HEK293T (cell line): Measurements from ENCODE around the gene ENPP6.

Experiments
- CTCF ChIA-PET: fragments of 350-600 bp; formaldehyde crosslinking; extraction: SDS; loops from one replicate; lab custom pipeline; 2021; ENCODE audit warnings: antibody characterized with exemption, inconsistent platforms; lab: Yijun Ruan, JAX
- POLR2A ChIA-PET: fragments of 350-600 bp; formaldehyde crosslinking; extraction: SDS; loops from one replicate; lab custom pipeline; 2020; ENCODE audit warnings: antibody characterized with exemption, inconsistent platforms; lab: Yijun Ruan, JAX
- DNase-seq: peaks from one replicate; pipeline ENCODE4 v3.0.0; 2012; ENCODE audit warnings: mixed read lengths; ENCODE audit errors: extremely low spot score
- ARNT ChIP-seq: fragments of 450-650 bp; IDR thresholded peaks from 2 replicates; pipeline ENCODE4 v1.6.1; 2017; ENCODE audit warnings: mild to moderate bottlenecking
- BHLHE40 ChIP-seq: fragments of 450-650 bp; IDR thresholded peaks from 2 replicates; pipeline ENCODE4 v1.6.1; 2016; ENCODE audit warnings: mild to moderate bottlenecking, moderate library complexity, borderline replicate concordance
- CTBP1 ChIP-seq: fragments of 450-650 bp; IDR thresholded peaks from 2 replicates; pipeline ENCODE4 v1.6.1; 2016; ENCODE audit warnings: borderline replicate concordance
- ELF4 ChIP-seq: fragments of 450-650 bp; IDR thresholded peaks from 2 replicates; pipeline ENCODE4 v1.6.1; 2017; ENCODE audit warnings: antibody characterized with exemption
- FOXA1 ChIP-seq: fragments of 450-650 bp; IDR thresholded peaks from 2 replicates; pipeline ENCODE4 v1.6.1; 2016; ENCODE audit warnings: mild to moderate bottlenecking
- FOXK2 ChIP-seq: fragments of 450-650 bp; IDR thresholded peaks from 2 replicates; pipeline ENCODE4 v1.6.1; 2016; ENCODE audit warnings: mild to moderate bottlenecking
- FOXM1 ChIP-seq: fragments of 450-650 bp; IDR thresholded peaks from 2 replicates; pipeline ENCODE4 v1.6.1; 2017; ENCODE audit warnings: mild to moderate bottlenecking, borderline replicate concordance
- HDGF ChIP-seq: fragments of 450-650 bp; IDR thresholded peaks from 2 replicates; pipeline ENCODE4 v1.6.1; 2017; ENCODE audit warnings: antibody characterized with exemption, borderline replicate concordance
- L3MBTL2 ChIP-seq: fragments of 450-650 bp; conservative IDR thresholded peaks from 2 replicates; pipeline ENCODE4 v1.6.1; 2016; ENCODE audit warnings: mild to moderate bottlenecking
- LEF1 ChIP-seq: fragments of 450-650 bp; IDR thresholded peaks from 2 replicates; pipeline ENCODE4 v1.6.1; 2017; ENCODE audit warnings: mild to moderate bottlenecking, borderline replicate concordance
- NFRKB ChIP-seq: fragments of 450-650 bp; IDR thresholded peaks from 2 replicates; pipeline ENCODE4 v1.6.1; 2016; ENCODE audit warnings: mild to moderate bottlenecking, moderate library complexity
- SP1 ChIP-seq: fragments of 450-650 bp; IDR thresholded peaks from 2 replicates; pipeline ENCODE4 v1.6.1; 2017
- SUZ12 ChIP-seq: fragments of 450-650 bp; IDR thresholded peaks from 2 replicates; pipeline ENCODE4 v1.6.1; 2016; ENCODE audit warnings: mild to moderate bottlenecking
- TARDBP ChIP-seq: fragments of 450-650 bp; IDR thresholded peaks from 2 replicates; pipeline ENCODE4 v1.6.1; 2016
- ZNF384 ChIP-seq: fragments of 450-650 bp; IDR thresholded peaks from 2 replicates; pipeline ENCODE4 v1.6.1; 2016
- TF ChIP-seq, protein P1 (sequence below): fragments of 450-650 bp; IDR thresholded peaks from 2 replicates; pipeline ENCODE4 v1.6.1; 2016

Gene ENPP6

DNA sequence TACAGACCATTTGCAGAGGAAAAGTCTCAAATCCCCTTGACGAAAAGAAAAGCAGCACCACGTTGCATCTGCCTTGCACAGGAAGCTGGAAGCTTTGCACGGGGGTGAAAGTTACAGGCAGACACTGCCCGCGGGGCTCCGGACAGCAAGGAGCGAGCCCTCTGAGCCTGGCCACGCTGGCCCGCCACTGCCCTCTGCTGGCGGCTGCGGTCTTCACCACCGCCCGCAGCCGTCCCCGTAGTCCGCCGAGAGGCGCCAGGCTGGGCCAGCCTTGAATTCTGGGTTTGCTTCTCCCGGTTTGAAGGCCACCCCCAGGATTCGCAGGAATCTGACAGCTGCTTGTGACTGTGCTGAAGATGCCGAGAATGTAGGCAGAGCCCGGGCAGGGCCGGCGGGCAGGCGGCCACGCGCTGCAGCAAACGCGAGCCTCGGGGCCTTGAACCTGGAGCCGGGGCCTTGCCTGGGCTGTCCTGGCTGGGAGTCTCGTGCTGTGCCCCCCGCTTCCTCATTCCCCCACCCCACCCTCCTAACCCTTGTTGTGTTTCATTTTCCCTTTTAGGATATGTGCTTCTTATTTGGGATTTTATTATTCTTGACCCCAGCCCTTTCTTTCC lies 49.2 kb downstream of the ENPP6 start:
- POLR2A ChIA-PET, result no interaction called here
- DNase-seq, result peak; percentile 70
- no peak for TF ChIP-seq HDGF
- CTCF ChIA-PET, result interaction anchor here (0.6 to 2.4 kb wide), 13 partner anchors 10 to 671 kb away, joined by 3 to 14 read pairs (median 3); no protein-coding TSS in a partner anchor

DNA sequence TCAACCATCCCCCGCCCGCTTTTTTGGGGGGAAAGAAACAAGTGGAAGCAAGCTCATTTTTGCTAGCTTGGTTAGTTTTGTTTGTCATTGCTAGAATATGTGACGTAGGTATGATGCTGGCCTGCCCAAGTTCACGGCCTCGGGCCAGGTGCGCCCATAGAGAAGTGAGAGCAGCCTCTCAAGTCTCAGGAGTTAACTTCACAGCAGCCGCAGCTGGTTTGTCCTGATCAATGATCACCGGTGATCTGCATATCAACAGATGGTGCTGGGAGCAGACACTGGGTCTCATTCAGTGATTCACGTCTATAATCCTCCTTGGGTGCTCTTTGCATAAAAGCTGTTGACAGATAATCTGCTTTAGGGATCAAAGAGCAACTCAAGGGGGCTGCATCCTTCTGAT lies 50.1 kb downstream of the ENPP6 start:
- TF ChIP-seq SUZ12 (no peak), ELF4 (no peak), L3MBTL2 (no peak), LEF1 (no peak), FOXA1 (no peak), ARNT (no peak), SP1 (no peak)
- CTCF ChIA-PET, result interaction anchor here (0.6 to 2.4 kb wide), 7 partner anchors 12 to 363 kb away, joined by 3 to 14 read pairs (median 4); no protein-coding TSS in a partner anchor
- no peak for DNase-seq
- POLR2A ChIA-PET, result no interaction called here

DNA sequence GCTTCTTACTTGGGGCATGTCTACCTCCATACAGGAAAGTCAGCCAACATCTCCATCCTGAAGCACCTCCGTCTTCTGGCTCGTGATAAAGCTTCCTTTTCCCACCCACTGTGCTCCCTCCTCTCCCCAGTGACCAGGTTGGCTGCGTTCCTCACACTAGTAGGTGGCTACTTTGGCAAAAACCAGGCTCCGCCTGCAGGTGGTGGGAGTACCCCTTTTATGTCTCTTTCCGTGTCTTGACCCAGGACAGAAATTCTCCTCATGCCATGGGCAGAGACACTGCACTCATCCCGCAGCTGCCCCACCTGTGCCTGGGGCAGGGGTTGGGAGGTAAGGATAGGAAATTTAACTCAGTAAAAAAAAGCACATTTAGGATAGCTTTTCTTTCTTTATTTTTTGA lies 50.9 kb downstream of the ENPP6 start:
- DNase-seq, result no peak
- CTCF ChIA-PET, result interaction anchor here (1.0 to 2.4 kb wide), 5 partner anchors 16 to 362 kb away, joined by 3 to 14 read pairs (median 5); no protein-coding TSS in a partner anchor
- POLR2A ChIA-PET, result no interaction called here
- TF ChIP-seq SUZ12 (no peak), CTBP1 (no peak), SP1 (no peak), FOXM1 (no peak), NFRKB (no peak), ELF4 (no peak), FOXA1 (no peak), TARDBP (no peak), ZNF384 (no peak), LEF1 (no peak), BHLHE40 (no peak), ARNT (no peak), FOXK2 (no peak), L3MBTL2 (no peak), HDGF (no peak)
- TF ChIP-seq, protein P1, sequence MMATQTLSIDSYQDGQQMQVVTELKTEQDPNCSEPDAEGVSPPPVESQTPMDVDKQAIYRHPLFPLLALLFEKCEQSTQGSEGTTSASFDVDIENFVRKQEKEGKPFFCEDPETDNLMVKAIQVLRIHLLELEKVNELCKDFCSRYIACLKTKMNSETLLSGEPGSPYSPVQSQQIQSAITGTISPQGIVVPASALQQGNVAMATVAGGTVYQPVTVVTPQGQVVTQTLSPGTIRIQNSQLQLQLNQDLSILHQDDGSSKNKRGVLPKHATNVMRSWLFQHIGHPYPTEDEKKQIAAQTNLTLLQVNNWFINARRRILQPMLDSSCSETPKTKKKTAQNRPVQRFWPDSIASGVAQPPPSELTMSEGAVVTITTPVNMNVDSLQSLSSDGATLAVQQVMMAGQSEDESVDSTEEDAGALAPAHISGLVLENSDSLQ, result no peak

DNA sequence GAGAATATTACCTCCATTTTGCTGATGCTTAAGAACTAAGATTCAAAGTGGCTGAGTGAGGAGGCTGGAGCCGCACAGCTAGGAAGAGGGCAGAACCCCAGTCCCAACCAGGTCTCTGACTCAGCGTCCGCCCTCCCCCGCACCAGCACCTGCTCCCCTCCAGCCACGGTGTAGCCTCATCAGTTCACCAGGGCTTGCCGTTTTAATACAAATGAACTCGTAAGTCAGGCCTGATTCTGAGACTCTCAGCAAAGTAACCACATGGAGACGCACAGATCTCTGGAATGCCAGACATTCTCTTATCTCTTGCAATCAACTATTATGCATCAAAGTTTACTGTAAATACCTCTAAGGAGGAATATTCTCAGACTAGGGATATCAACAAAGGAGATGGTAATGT lies 52.4 kb downstream of the ENPP6 start:
- no peak for TF ChIP-seq SUZ12
- TF ChIP-seq LEF1, result no peak
- no peak for TF ChIP-seq ELF4
- TF ChIP-seq L3MBTL2, result no peak
- TF ChIP-seq NFRKB, result no peak
- no peak for TF ChIP-seq ARNT
- no peak for TF ChIP-seq FOXM1
- TF ChIP-seq TARDBP, result no peak
- TF ChIP-seq SP1, result no peak
- no peak for TF ChIP-seq CTBP1
- CTCF ChIA-PET, result interaction anchor here (0.7 to 2.0 kb wide), 4 partner anchors 14 to 302 kb away, joined by 3 to 11 read pairs (median 3); no protein-coding TSS in a partner anchor
- no peak for DNase-seq
- POLR2A ChIA-PET, result no interaction called here

DNA sequence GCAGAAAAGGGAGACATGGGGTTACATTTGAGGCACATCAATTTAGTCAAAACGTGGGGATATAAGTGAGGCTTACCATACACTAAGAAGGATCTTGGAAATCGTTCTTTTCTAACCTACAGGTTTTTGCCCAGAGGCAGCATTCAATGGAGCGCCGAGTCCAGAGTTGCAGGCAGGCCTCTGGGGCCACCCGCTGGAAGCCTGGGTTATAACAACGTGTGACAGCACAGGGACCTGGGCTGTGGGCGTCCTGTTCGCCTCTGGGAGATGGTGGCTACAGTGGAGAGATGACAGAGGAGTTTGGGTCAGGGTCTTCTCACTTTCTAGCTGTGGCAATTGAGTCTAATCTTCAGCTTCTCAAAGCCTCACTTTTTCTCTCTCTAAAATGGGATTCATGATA lies 53.9 kb downstream of the ENPP6 start:
- DNase-seq, result peak; percentile 66
- ChIA-PET CTCF (interaction anchor here (0.7 to 1.5 kb wide), 5 partner anchors 21 to 323 kb away, joined by 3 to 4 read pairs (median 3); no protein-coding TSS in a partner anchor), POLR2A (no interaction called here)
- TF ChIP-seq FOXK2 (no peak), NFRKB (no peak), SUZ12 (no peak), FOXM1 (no peak), TARDBP (no peak), CTBP1 (no peak)

DNA sequence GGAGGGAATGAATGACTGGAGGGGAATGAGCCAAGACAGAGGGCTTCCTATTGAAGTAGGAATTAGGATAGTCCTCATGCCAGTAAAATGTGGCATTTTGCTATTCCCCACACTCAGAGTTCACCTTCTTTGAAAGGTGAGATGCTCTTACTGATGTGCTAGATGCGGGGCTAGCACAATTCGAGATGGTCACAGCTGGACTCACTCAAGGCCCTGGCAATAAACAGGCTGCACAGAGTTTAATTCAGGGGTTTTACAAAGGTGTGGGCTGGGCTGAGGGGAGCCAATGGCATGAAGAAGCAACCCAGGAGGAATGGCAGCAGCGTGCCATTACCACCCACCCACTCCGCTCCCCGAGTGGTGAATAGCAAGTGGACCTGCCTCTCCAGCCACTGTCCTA lies 55.1 kb downstream of the ENPP6 start:
- TF ChIP-seq HDGF, result no peak
- TF ChIP-seq, protein P1, result no peak
- DNase-seq, result no peak
- POLR2A ChIA-PET, result no interaction called here
- CTCF ChIA-PET, result no interaction called here

DNA sequence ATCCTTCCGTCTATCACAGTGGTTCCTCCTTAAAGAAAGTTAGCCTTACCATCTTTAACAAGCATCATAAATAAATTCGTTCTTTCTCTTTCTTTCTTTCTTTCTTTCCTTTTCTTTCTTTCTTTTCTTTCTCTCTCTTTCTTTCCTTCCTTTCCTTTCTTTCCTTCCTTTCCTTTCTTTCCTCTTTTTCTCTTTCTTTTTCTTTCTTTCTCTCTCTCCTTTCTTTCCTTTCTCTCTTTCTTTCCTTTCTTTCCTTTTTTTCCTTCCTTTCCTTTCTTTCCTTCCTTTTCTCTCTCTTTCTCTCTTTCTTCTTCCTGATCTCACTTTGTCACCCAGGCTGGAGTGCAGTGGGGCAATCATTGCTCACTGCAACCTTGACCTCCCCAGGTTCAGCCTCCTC lies 60.4 kb downstream of the ENPP6 start:
- DNase-seq, result no peak
- POLR2A ChIA-PET, result no interaction called here
- TF ChIP-seq SUZ12 (no peak), NFRKB (no peak), SP1 (no peak), ZNF384 (no peak), CTBP1 (no peak)
- CTCF ChIA-PET, result no interaction called here

DNA sequence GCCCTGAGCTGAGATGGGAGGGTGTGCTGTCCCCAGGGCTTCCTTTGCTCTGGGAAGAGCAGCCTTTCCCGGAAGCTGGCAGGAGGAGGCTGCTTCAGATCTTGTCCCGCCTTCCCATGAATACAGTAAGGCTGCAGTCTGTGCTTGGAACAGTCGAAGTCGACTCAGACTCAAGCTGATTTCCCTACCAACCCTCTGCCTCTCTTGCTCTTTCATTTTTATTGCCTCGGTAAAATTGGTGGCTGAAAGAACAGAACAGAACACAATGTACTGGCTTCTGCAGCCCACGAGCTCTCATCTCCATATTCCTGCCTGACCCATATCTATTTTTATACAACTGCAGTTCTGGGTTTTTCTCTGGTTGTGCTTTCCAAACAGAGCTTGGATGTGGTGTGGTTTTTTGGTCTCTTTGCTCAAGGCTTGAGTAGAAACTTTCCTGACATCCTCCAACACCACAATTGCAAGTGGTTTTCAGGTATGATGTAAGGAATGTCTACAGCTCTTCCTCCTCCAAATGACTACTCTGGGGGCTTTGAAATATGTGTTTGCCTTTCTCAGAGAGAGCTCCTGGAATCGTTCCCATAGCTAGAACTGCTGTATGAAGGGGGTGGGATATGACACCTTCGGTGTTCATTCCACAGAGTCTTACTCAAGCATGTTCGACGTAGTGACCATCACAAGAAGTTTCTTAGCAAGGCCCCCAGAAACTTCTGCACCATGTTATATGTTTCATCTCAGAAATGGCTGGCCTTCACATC lies 61.3 kb downstream of the ENPP6 start:
- ChIA-PET CTCF (interaction anchor here (0.6 to 0.9 kb wide), 2 partner anchors 11 to 454 kb away, joined by 3 read pairs; no protein-coding TSS in a partner anchor), POLR2A (no interaction called here)
- DNase-seq, result no peak
- TF ChIP-seq L3MBTL2 (no peak), FOXM1 (no peak), HDGF (no peak), NFRKB (no peak), CTBP1 (no peak), ELF4 (no peak), FOXK2 (no peak), ARNT (no peak), BHLHE40 (no peak), TARDBP (no peak), ZNF384 (no peak), LEF1 (no peak), SP1 (no peak), FOXA1 (no peak), SUZ12 (no peak)
- TF ChIP-seq, protein P1, result no peak
